Suprapubic skin (tissue), 4 donors: Measurements from ENCODE around the gene AUTS2.

ENCODE experiments used
- CTCF ChIP-seq, 2 donors: fragments of 200-600 bp in 1 of 2; fragments of 450-650 bp in 1 of 2; sonication (generic) in 1 of 2; IDR thresholded peaks; one replicate each; pipeline ENCODE4 v1.5.1; 2016 to 2019; ENCODE audit warnings: antibody characterized with exemption in 2 of 2, mild to moderate bottlenecking in 1 of 2, moderate library complexity in 1 of 2
- POLR2A ChIP-seq, 2 donors: fragments of 450-650 bp; IDR thresholded peaks; one replicate each; pipeline ENCODE4 v1.6.1; 2017; ENCODE audit warnings: antibody characterized with exemption in 2 of 2, mild to moderate bottlenecking in 2 of 2, moderate library complexity in 2 of 2
- POLR2AphosphoS5 ChIP-seq, 3 donors: sonication (generic); formaldehyde crosslinking; IDR thresholded peaks; one replicate each; pipeline ENCODE4 v1.6.1; 2017; ENCODE audit warnings: antibody characterized with exemption in 3 of 3

GRCh38 chr7:70699271-70699670 is 1101.0 kb downstream of the AUTS2 start:
- TF ChIP-seq CTCF (IDR thresholded peaks at IDR 0.05) = no peak
- TF ChIP-seq POLR2A (IDR thresholded peaks at IDR 0.05) = no peak
- TF ChIP-seq POLR2AphosphoS5 (IDR thresholded peaks at IDR 0.05) = no peak
